CD14-positive monocyte (primary cell): ENCODE data around the gene STX12. TPM values are rescaled to one million over a fixed set of nuclear protein-coding genes. Genes with fewer than 3 reads are reported as not detected.
"Not testable (repeated sequence)": the region's sequence is repeated elsewhere in the genome, so short reads cannot be mapped to it uniquely, and the experiment has no call there.

ENCODE experiments used
- DNase-seq, 3 donors: peaks; one replicate each; pipeline ENCODE4 v3.0.0-alpha.2; 2011 to 2022
- H2AFZ ChIP-seq: 2 replicates; pipeline ENCODE4 v1.6.0; 2012; ENCODE audit warnings: mild to moderate bottlenecking, low read depth, low read length, inconsistent platforms; ENCODE audit not compliant: insufficient read depth, poor library complexity, severe bottlenecking
- H3K27ac ChIP-seq, 2 donors: 1 replicate in 1 of 2; 2 replicates in 1 of 2; pipeline ENCODE4 v1.5.1; 2012 to 2013; ENCODE audit warnings: low read length in 2 of 2, control low read depth in 1 of 2, inconsistent platforms in 1 of 2, low read depth in 1 of 2, mild to moderate bottlenecking in 1 of 2
- H3K27me3 ChIP-seq, 2 donors: one replicate each; pipeline versions ENCODE4 v1.6.0 to v1.6.1; 2011 to 2013; ENCODE audit warnings: low read length in 2 of 2; ENCODE audit not compliant: control insufficient read depth in 2 of 2, insufficient read depth in 2 of 2
- H3K36me3 ChIP-seq, 2 donors: replicated peaks in 1 of 2; 1 replicate in 1 of 2; 2 replicates in 1 of 2; pipeline versions ENCODE4 v1.5.1 to v1.6.1; 2012 to 2013; ENCODE audit warnings: low read length in 2 of 2, control low read depth in 1 of 2, inconsistent platforms in 1 of 2, mild to moderate bottlenecking in 1 of 2; ENCODE audit not compliant: insufficient read depth in 2 of 2, control insufficient read depth in 1 of 2
- H3K4me1 ChIP-seq, 2 donors: 1 replicate in 1 of 2; 2 replicates in 1 of 2; pipeline versions ENCODE4 v1.5.1 to v1.6.1; 2012 to 2013; ENCODE audit warnings: low read length in 2 of 2, control low read depth in 1 of 2, inconsistent platforms in 1 of 2, mild to moderate bottlenecking in 1 of 2, moderate library complexity in 1 of 2; ENCODE audit not compliant: insufficient read depth in 2 of 2, control insufficient read depth in 1 of 2
- H3K4me2 ChIP-seq: replicated peaks from 2 replicates; pipeline ENCODE3; 2012; ENCODE audit warnings: low read length, moderate library complexity, mild to moderate bottlenecking; ENCODE audit not compliant: poor library complexity, severe bottlenecking; ENCODE audit errors: extremely low read depth
- H3K4me3 ChIP-seq, 3 experiments: fragments of 200-600 bp in 1 of 3; sonication (generic) in 1 of 3; replicated peaks in 1 of 3; 1 replicate in 2 of 3; 2 replicates in 1 of 3; pipeline ENCODE4 v1.5.1; 2011 to 2013; ENCODE audit warnings: low read length in 3 of 3, mild to moderate bottlenecking in 3 of 3, control low read depth in 2 of 3, low read depth in 2 of 3, inconsistent platforms in 1 of 3, moderate library complexity in 1 of 3
- H3K79me2 ChIP-seq: 2 replicates; pipeline ENCODE4 v1.6.0; 2012; ENCODE audit warnings: mild to moderate bottlenecking, control low read depth, inconsistent platforms, low read length, moderate library complexity; ENCODE audit not compliant: insufficient read depth
- H3K9ac ChIP-seq: 2 replicates; pipeline ENCODE4 v1.6.0; 2017; ENCODE audit warnings: low read length, mild to moderate bottlenecking; ENCODE audit not compliant: insufficient read depth, poor library complexity, severe bottlenecking
- H3K9me3 ChIP-seq, 2 donors: replicated peaks in 1 of 2; 1 replicate in 1 of 2; 2 replicates in 1 of 2; pipeline versions ENCODE4 v1.5.1 to v1.6.1; 2012 to 2013; ENCODE audit warnings: low read length in 2 of 2, control low read depth in 1 of 2; ENCODE audit not compliant: control insufficient read depth in 1 of 2, insufficient read depth in 1 of 2
- H4K20me1 ChIP-seq: 2 replicates; pipeline ENCODE4 v1.6.0; 2012; ENCODE audit warnings: mild to moderate bottlenecking, low read length, control low read depth, moderate library complexity; ENCODE audit not compliant: insufficient read depth
- H3K27ac Mint-ChIP-seq, 7 donors: one replicate each; pipeline ENCODE4 v1.8.0; 2020; ENCODE audit warnings: mild to moderate bottlenecking in 7 of 7, mixed read lengths in 7 of 7, moderate library complexity in 6 of 7, inconsistent platforms in 2 of 7
- H3K27me3 Mint-ChIP-seq, 3 donors: one replicate each; pipeline ENCODE4 v1.8.0; 2021 to 2022; ENCODE audit warnings: low read depth in 3 of 3, mild to moderate bottlenecking in 3 of 3, mixed read lengths in 3 of 3, moderate library complexity in 3 of 3, inconsistent platforms in 1 of 3
- H3K36me3 Mint-ChIP-seq, 2 donors: one replicate each; pipeline ENCODE4 v1.8.0; 2020; ENCODE audit warnings: mixed read lengths in 2 of 2, inconsistent platforms in 1 of 2, mild to moderate bottlenecking in 1 of 2
- H3K4me1 Mint-ChIP-seq: one replicate; pipeline ENCODE4 v1.8.0; 2020; ENCODE audit warnings: mild to moderate bottlenecking, mixed read lengths
- H3K4me3 Mint-ChIP-seq, 2 donors: one replicate each; pipeline ENCODE4 v1.8.0; 2020; ENCODE audit warnings: mild to moderate bottlenecking in 2 of 2, mixed read lengths in 2 of 2, moderate library complexity in 1 of 2
- H3K9me3 Mint-ChIP-seq, 7 donors: one replicate each; pipeline ENCODE4 v1.8.0; 2020 to 2022; ENCODE audit warnings: mixed read lengths in 7 of 7, mild to moderate bottlenecking in 6 of 7, moderate library complexity in 6 of 7, inconsistent platforms in 2 of 7
- WGBS: methylation state at CpG from one replicate; pipeline ENCODE4 v1.1.5; 2013; ENCODE audit warnings: missing lambda C conversion rate; ENCODE audit not compliant: insufficient coverage; 5-methylcytosine and 5-hydroxymethylcytosine counted together
- intact Hi-C, 2 donors: fragments of 100-400 bp; cut with micrococcal nuclease; formaldehyde crosslinking; loops; one replicate each; pipeline versions ENCODE4 v1.15.0 to v1.15.1; 2023
- polyA plus RNA-seq, 3 donors: library from polyadenylated mRNA; depleted of rRNA in 1 of 3; unstranded in 2 of 3; stranded (reverse) in 1 of 3; fragments of 300-500 nt in 2 of 3; fragments of >200 nt in 1 of 3; fragmentation: Illumina TruSeq in 2 of 3; gene quantifications; 1 replicate in 2 of 3; 2 replicates in 1 of 3; pipeline ENCODE4 v1.2.3, GENCODE V29; 2012 to 2021
- TF ChIP-seq, protein P1 (sequence below): fragments of 200-600 bp; IDR thresholded peaks from one replicate; pipeline ENCODE4 v1.8.0; 2022; ENCODE audit warnings: antibody characterized with exemption, mild to moderate bottlenecking

STX12 gene
- polyA plus RNA-seq, 3 donors, result 29.4 to 49.4 (median 36.2) TPM

- H3K9me3 ChIP-seq, H3K27me3 ChIP-seq, H3K4me2 ChIP-seq, H2AFZ ChIP-seq, H3K27ac Mint-ChIP-seq, intact Hi-C loops, H3K4me3 Mint-ChIP-seq, DNase-seq, H3K4me3 ChIP-seq, H3K9me3 Mint-ChIP-seq, H3K9ac ChIP-seq, H3K27me3 Mint-ChIP-seq: not testable (repeated sequence)
- Mint-ChIP-seq H3K36me3 (peaks cover 12 to 20% of the 10 kb centered on the region in 2 donors), H3K4me1 (peaks cover 60% of the 10 kb centered on the region)
- peaks cover 75% of the 10 kb centered on the region for H4K20me1 ChIP-seq
- peaks cover 83% of the 10 kb centered on the region for H3K79me2 ChIP-seq
- peaks cover 11 to 24% of the 10 kb centered on the region in 2 donors for H3K36me3 ChIP-seq
- H3K27ac ChIP-seq, result peak overlapping the region in 1 of 2 donors; percentile 1
- H3K4me1 ChIP-seq, result peaks cover 56 to 67% of the 10 kb centered on the region in 2 donors
These were observed 3.3 kb downstream of the STX12 start for GRCh38 chr1:27776276-27776675.

DNA sequence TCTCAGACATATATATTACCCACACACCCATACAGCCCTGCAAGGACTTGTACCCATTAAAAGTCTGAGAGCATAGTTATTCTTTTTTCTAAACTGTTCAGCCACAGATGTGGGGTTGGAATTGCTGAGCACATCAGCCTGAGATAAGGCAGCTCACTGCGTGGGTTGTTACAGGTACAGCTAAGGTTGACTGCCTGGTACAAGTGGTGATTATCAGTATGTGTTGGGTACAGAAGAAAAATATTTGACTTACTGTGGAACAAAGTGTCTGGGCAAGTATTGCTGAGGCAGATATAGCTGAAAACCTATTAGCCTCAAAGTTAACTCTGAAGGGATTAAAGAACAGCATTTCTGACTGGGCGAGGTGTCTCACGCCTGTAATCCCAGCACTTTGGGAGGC is 5.0 kb downstream of the STX12 start:
- intact Hi-C loops, result no loop called here
- Histone ChIP-seq H3K9ac (no peak overlapping the region), H3K4me2 (no peak overlapping the region), H3K79me2 (peaks cover 99% of the 10 kb centered on the region), H4K20me1 (peaks cover 92% of the 10 kb centered on the region), H3K4me3 (no peak overlapping the region), H2AFZ (no peak overlapping the region), H3K4me1 (peaks cover 46 to 57% of the 10 kb centered on the region in 2 donors), H3K9me3 (no peaks in the 10 kb centered on the region), H3K36me3 (peaks cover 13 to 29% of the 10 kb centered on the region in 2 donors), H3K27ac (peak overlapping the region in 1 of 2 donors; percentile 76), H3K27me3 (no peaks in the 10 kb centered on the region)
- Mint-ChIP-seq H3K4me3 (no peak overlapping the region), H3K27ac (peak overlapping the region in 4 of 7 donors; percentile 78 to 91 (median 88)), H3K36me3 (peaks cover 14 to 26% of the 10 kb centered on the region in 2 donors), H3K27me3 (peaks cover 0 to 2% (median 0%) of the 10 kb centered on the region in 3 donors), H3K9me3 (no peaks in the 10 kb centered on the region), H3K4me1 (peaks cover 60% of the 10 kb centered on the region)
- TF ChIP-seq, protein P1, sequence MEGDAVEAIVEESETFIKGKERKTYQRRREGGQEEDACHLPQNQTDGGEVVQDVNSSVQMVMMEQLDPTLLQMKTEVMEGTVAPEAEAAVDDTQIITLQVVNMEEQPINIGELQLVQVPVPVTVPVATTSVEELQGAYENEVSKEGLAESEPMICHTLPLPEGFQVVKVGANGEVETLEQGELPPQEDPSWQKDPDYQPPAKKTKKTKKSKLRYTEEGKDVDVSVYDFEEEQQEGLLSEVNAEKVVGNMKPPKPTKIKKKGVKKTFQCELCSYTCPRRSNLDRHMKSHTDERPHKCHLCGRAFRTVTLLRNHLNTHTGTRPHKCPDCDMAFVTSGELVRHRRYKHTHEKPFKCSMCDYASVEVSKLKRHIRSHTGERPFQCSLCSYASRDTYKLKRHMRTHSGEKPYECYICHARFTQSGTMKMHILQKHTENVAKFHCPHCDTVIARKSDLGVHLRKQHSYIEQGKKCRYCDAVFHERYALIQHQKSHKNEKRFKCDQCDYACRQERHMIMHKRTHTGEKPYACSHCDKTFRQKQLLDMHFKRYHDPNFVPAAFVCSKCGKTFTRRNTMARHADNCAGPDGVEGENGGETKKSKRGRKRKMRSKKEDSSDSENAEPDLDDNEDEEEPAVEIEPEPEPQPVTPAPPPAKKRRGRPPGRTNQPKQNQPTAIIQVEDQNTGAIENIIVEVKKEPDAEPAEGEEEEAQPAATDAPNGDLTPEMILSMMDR, result no peak
- no peak for DNase-seq
- 100% methylated on average over 3 of the region's 3 CpGs for WGBS
